Stromal cell of bone marrow (primary cell): ENCODE data around the gene BICDL1.

Experiments used
- DNase-seq: peaks from one replicate; pipeline ENCODE4 v3.0.0-alpha.2; 2012; ENCODE audit warnings: low read depth

Gene BICDL1

DNA sequence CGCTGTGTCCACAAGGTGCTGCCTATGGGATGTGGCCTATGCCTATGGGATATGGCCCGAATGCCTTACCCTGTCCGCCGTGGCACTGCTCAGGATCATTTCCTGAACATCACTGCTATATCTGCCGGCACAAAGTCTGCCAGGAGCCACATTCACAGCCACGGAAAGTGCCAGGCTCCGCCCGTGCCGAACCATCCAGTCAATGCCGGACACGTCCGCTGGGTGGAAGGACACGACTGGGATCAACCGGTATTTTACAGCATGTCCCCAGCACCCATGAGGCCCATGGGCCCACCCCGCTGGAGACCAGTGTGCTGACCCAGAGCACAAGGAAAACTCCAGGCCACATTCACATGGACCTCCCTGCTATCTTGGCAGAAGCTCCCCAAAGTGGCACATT lies 142.1 kb downstream of the BICDL1 start:
- DNase-seq, result no peak

DNA sequence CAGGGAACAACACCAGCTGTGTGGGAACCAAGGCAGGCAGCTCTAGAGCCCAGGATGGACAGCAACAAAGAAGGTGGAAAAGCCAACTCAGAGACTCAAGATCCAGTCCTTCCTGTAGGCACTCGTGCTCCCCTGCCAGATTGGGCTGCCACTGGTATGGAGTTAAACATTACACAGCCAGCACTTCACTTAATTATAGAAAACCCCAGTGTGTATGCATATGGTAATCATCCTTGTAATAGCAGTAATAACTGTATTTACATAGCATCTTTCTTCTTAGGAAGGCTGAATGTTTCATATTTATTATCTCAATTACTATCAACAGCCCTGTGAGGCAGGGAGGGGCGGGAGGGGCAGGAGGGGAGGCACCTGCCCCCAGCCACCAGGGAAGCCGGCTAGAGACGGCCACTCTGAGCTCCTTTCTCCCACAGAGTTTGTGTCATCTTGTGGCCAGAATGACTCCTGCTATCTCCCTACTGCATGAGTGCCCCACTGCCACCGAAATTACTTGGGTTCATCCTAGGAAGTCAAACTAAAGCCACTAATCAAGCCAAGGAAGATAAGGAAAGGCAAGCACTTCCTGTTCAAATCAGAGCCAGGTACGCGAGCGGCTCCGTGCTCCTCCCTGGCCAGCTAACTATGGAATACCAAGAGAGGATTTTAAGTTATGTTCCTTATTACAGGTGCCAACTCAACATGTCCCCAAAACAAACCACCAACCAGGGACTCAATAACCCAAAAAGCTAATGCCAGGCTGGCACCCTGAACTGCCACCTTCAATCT lies 143.2 kb downstream of the BICDL1 start:
- DNase-seq, result no peak

DNA sequence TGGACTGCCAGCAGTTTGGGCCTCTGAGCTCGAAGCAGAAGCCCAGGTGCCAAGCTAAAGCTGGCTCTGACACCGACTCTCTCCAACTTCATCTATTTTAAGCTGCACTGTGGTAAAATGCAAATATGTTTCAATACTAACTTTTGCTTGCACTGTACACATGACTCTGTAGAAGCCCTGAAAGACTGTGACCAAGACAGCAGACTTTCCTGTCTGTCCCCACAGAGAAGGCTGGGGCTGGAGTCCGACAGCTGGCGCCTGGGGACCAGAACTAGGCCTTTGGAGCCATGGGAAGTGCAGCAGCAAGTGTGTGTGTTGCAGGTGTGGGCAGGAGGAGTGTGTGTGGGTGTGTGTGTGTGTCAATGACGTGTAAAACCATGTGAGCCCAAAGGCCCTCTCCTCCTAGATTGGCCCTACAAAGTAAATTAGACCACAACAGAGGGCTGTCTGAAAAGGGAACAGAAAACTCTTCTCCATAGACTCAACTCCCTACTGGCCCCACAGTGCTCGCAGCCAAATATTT lies 143.9 kb downstream of the BICDL1 start:
- no peak for DNase-seq

DNA sequence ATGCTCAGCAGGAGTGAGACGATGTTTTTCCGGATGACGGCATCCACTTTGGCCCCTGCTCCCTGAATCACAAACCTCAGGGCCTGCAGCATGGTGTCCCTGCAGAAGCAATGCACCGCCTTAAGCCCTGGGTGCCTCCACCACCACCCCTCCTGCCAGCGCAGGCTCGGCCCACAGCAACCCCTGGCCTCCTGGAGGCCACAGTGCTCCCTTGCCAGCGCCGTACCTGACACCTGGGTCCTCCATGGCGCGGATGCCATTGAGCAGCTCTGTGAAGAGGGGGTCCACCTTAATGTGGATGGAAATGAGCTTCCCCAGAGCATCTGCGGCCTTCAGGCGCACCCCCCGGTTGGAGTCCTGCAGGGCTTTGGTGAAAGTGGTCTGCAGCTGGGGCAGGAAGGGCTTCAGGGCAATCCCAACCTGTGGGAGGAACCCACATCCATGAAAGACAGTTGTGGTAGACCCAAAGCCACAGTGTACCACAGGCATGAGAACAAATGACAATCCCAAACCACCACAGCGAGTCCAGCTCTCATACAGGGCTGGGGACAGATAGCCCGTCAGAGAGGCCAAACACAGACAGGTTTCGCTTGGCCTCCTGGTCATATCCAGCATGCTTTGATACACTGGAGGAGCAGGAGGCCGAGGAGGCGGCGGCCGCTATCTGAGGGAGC lies 145.4 kb downstream of the BICDL1 start:
- no peak for DNase-seq

DNA sequence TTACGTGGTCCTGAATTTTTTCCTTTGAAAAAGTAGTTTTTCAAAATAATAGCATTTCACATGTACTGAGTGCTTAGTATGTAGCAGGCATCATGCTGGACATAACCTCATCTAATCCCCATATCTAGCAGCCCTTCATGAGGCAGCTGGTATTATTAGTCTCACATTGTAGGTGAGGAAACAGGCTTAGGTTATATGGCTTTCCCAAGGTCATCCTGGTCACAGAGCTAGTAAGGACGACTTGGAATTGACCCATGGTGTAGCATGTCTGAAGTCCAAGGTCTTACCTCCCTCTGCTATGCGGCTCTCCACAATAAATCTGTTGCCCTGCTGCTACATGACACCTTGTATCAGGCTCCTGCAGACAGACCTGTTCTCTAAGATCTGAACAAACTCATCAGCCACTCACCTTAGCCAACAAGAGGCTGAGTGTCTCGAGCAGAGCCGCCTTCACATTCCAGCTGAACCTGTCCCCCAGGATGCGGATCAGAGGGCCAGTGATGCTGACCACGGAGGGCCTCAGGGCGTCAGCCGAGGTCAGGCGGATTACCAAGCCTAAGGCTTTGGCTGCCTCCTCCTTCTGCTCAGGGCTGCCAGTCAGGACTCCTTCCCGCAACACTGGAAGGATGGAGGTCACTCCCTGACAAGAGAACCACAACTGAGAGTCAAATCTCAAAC lies 147.2 kb downstream of the BICDL1 start:
- DNase-seq, result no peak

DNA sequence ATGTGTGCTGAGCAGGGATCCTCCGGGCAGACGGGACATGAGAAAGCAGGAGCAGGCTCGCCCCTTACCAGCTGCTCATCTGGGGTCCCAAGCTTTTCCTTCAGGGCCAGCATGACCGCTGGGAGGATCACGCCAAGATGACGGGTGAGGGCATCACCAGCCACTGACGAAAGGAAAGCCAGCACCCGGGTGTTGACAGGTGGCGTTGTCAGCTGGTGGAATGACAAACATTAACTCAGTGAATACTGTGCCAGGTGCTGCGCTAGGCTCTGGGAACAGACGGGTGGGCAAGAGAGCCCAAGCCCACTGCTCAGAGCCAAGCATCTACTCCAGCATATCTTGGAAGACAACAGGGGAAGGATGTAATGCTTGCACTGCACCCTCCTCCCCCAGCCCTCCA lies 148.8 kb downstream of the BICDL1 start:
- DNase-seq, result no peak

DNA sequence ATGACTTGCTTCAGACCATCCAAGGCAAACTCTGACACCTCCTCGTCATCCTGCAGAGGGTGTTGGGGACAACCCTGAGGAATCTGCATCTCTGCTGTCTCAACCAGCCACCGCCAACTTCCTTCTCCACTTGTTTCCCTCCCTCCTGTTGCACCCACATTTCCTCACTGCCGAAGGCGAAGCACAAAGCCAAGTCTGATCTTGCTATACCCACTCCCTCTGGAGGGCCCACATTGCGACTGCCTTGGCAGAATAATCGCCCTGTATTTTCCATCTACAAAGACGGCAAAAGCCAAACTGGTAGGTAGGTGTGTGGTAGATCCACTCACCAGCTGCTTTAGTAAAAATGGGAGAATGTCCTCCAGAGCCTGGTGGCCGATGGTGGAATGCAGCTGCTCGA lies 149.3 kb downstream of the BICDL1 start:
- DNase-seq, result no peak

DNA sequence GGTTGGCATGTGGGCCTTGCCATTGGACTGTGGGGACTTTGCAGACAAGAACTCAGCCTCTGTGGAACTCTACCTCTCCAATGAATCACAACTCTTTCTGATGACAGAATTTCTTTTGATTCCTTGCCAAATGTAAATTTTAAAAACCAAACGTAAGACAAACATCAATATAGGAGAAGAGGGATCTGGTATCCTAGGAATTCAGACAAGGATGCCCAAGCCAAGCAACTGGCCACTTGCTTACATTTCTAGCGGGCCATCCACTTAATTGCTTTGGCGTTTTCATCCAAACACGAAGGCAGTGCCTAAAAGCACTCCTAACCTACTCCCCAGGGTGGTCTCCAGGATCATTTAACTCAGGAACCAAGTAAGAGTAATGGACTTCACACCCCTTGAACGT lies 150.9 kb downstream of the BICDL1 start:
- no peak for DNase-seq

DNA sequence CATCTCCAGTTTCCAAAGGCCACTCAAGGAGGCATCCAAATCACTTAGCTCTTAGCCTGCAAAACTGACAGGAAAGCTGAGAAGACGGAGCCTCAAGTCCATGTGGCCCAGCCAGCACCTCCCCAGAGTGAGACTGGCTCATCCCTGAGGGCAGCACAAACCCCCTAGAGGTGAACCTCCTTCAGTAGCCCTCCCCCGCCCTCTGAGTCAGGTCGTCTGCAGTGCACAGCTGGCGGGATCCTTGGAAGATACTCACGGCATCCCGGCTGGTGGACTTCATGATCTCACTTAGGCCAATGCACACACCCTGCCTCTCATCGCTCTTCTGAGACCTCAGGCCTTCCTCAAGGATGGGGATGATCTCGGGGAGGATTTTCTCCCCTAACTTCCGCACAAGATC lies 151.6 kb downstream of the BICDL1 start:
- DNase-seq, result no peak

DNA sequence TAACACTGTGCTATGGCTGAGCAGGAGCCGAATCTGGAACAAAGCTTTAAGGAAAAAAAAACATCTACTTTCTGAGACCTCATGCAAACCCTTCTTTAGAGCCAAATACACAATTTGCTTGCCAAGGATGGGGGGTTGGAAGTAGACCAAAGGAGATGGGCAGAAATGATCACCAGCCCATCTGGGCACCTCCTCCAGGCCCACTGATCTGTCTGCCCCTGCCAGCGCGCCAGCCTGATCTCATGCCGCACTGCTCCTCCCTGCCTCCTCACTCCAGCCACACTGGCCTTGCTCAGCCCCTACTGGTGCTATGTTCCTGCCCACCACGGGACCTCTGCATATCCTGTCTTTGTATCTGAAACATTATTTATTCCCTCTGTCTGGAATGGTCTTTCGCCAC lies 152.3 kb downstream of the BICDL1 start:
- no peak for DNase-seq

DNA sequence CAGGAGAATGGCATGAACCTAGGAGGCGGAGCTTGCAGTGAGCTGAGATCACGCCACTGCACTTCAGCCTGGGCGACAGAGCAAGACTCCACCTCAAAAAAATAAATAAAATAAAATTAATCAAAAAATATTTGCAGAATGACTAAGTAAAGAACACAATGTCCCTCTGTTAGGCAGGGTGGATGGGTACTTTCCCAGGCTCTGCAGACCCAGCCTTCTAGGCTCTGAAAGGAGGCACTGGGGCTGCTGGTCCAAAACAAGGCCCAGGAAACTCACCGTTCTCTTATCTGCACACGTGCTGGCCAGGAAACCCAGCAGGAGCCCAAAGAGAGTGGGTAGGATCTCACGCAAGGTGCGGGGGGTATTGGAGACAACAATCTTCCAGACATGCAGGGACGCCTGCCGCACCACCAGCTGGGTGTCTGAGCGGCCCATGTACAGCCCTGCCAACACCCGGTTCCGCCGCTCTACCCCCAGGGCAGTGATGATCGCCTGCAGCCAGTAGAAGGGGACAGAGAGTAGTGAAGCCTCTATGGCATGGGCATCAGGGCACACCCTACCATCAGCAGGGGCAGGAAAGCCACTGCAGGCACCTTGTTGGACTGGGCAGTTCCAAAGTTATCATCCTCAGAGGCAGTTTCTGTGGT lies 153.3 kb downstream of the BICDL1 start:
- DNase-seq, result no peak
